HepG2 (cell line): Measurements from ENCODE around the gene COMMD4. TPM values are rescaled to one million over a fixed set of nuclear protein-coding genes. Genes with fewer than 3 reads are reported as not detected.

Source experiments
- ATAC-seq: fragments of 200-7000 bp; cut with Tn5 transposase; 3 replicates; pipeline ENCODE4 v1.9.1; 2020; ENCODE audit warnings: mild to moderate bottlenecking, moderate library complexity
- BruUV-seq: library from RNA; stranded (reverse); fragments of 400-500 nt; replicated peaks from 2 replicates; lab custom pipeline; 2021; lab: Mats Ljungman, UMichigan
- CTCF ChIA-PET: fragments of 300-600 bp; formaldehyde crosslinking; extraction: SDS; loops from one replicate; lab custom pipeline; 2021; ENCODE audit warnings: low total read pairs, inconsistent platforms, low intra/inter-chr PET ratio; lab: Yijun Ruan, JAX
- POLR2A ChIA-PET: fragments of 350-600 bp; sonication (Branson Sonifier 250); formaldehyde crosslinking; loops from one replicate; lab custom pipeline; 2020; ENCODE audit warnings: antibody characterized with exemption, inconsistent platforms; lab: Yijun Ruan, JAX
- DNase-seq: peaks from one replicate; pipeline ENCODE4 v3.0.0-alpha.2; 2015; ENCODE audit warnings: low spot score
- FAIRE-seq: peaks from 3 replicates; lab custom pipeline; 2011; peaks lifted over from hg19 to GRCh38; lab: Jason Lieb, UNC
- H2AFZ ChIP-seq: one replicate; pipeline ENCODE4 v1.6.1; 2011; ENCODE audit warnings: low read length, inconsistent platforms
- H3K27ac ChIP-seq: fragments of 300-600 bp; 3 replicates; pipeline ENCODE4 v1.8.0; 2011; ENCODE audit warnings: mixed run types, mild to moderate bottlenecking, mixed read lengths, low read length, inconsistent platforms; ENCODE audit not compliant: insufficient read depth; ENCODE audit errors: extremely low read length
- H3K27me3 ChIP-seq, 2 experiments: fragments of 200-600 bp in 1 of 2; 2 replicates in 1 of 2; 3 replicates in 1 of 2; pipeline versions ENCODE4 v1.6.0 to v1.8.0; 2011; ENCODE audit warnings: low read length in 2 of 2, mild to moderate bottlenecking in 2 of 2, moderate library complexity in 2 of 2, inconsistent platforms in 1 of 2; ENCODE audit not compliant: insufficient read depth in 2 of 2, control insufficient read depth in 1 of 2
- H3K36me3 ChIP-seq, 2 experiments: fragments of 200-600 bp in 1 of 2; replicated peaks in 1 of 2; 2 replicates in 1 of 2; 3 replicates in 1 of 2; pipeline versions ENCODE4 v1.5.1 to v1.8.0; 2011; ENCODE audit warnings: low read length in 2 of 2, inconsistent platforms in 1 of 2; ENCODE audit not compliant: insufficient read depth in 2 of 2, control insufficient read depth in 1 of 2
- H3K4me1 ChIP-seq: 2 replicates; pipeline ENCODE4 v1.5.1; 2012; ENCODE audit warnings: low read length, inconsistent platforms; ENCODE audit not compliant: insufficient read depth
- H3K4me2 ChIP-seq: 2 replicates; pipeline ENCODE4 v1.6.0; 2011; ENCODE audit warnings: low read depth, low read length, inconsistent platforms
- H3K4me3 ChIP-seq, 3 experiments: fragments of 200-600 bp in 1 of 3; sonication (generic), shearing (Covaris generic) in 1 of 3; replicated peaks in 1 of 3; 2 replicates each; pipeline ENCODE4 v1.5.1; 2011 to 2016; ENCODE audit warnings: low read length in 3 of 3, inconsistent platforms in 2 of 3, low read depth in 2 of 3, mild to moderate bottlenecking in 2 of 3, control low read depth in 1 of 3, mixed read lengths in 1 of 3; ENCODE audit not compliant: insufficient read depth in 1 of 3
- H3K79me2 ChIP-seq: one replicate; pipeline ENCODE4 v1.6.1; 2011; ENCODE audit warnings: low read length, inconsistent platforms; ENCODE audit not compliant: insufficient read depth
- H3K9ac ChIP-seq: 2 replicates; pipeline ENCODE4 v1.6.0; 2011; ENCODE audit warnings: mild to moderate bottlenecking, low read depth, low read length, inconsistent platforms; ENCODE audit not compliant: insufficient read depth
- H3K9me3 ChIP-seq: 2 replicates; pipeline ENCODE4 v1.5.1; 2012; ENCODE audit warnings: mild to moderate bottlenecking, low read length
- H4K20me1 ChIP-seq: 2 replicates; pipeline ENCODE4 v1.6.0; 2011; ENCODE audit warnings: inconsistent platforms, mild to moderate bottlenecking, low read length, moderate library complexity; ENCODE audit not compliant: insufficient read depth
- BRD4 ChIP-seq: sonication (generic); formaldehyde crosslinking; IDR thresholded peaks from 2 replicates; pipeline ENCODE4 v1.4.0; 2020; ENCODE audit warnings: missing genetic modification reagents
- HOXA3 ChIP-seq: sonication (generic); formaldehyde crosslinking; IDR thresholded peaks from 2 replicates; pipeline ENCODE4 v1.5.0; 2020; ENCODE audit warnings: missing genetic modification reagents
- NFE2 ChIP-seq: sonication (generic); formaldehyde crosslinking; IDR thresholded peaks from 2 replicates; pipeline ENCODE4 v1.4.0; 2020; ENCODE audit warnings: missing genetic modification reagents
- SNAPC4 ChIP-seq: sonication (generic); formaldehyde crosslinking; IDR thresholded peaks from 2 replicates; pipeline ENCODE4 v1.4.0; 2020; ENCODE audit warnings: mild to moderate bottlenecking, missing genetic modification reagents
- SP4 ChIP-seq: sonication (generic); formaldehyde crosslinking; IDR thresholded peaks from 2 replicates; pipeline ENCODE4 v1.8.1; 2023; ENCODE audit warnings: mild to moderate bottlenecking, missing genetic modification reagents
- TFE3 ChIP-seq: IDR thresholded peaks from 2 replicates; pipeline ENCODE4 v1.6.1; 2016
- THAP8 ChIP-seq: sonication (generic); formaldehyde crosslinking; IDR thresholded peaks from 2 replicates; pipeline ENCODE4 v1.5.1; 2020; ENCODE audit warnings: missing genetic modification reagents, mild to moderate bottlenecking, borderline replicate concordance
- ZNF136 ChIP-seq: sonication (generic); formaldehyde crosslinking; IDR thresholded peaks from 2 replicates; pipeline ENCODE4 v1.8.1; 2022; ENCODE audit warnings: low read depth, mild to moderate bottlenecking, moderate library complexity, missing genetic modification reagents
- ZNF512B ChIP-seq: sonication (generic); formaldehyde crosslinking; IDR thresholded peaks from 2 replicates; pipeline ENCODE4 v1.5.1; 2020; ENCODE audit warnings: missing genetic modification reagents, mild to moderate bottlenecking, borderline replicate concordance
- WGBS: methylation state at CpG from one replicate; pipeline ENCODE4 v1.1.6; 2017; ENCODE audit warnings: low lambda C conversion rate; 5-methylcytosine and 5-hydroxymethylcytosine counted together
- in situ Hi-C: cut with HindIII; loops from 2 replicates; pipeline ENCODE4 v1.10.0; 2017; ENCODE audit warnings: low pct_unique_long_range_greater_than_20kb; ENCODE audit not compliant: extremely low pct_ligation_motif_present
- intact Hi-C: fragments of 100-400 bp; cut with micrococcal nuclease; formaldehyde crosslinking; loops from one replicate; pipeline ENCODE4 v1.10.0; 2022; ENCODE audit not compliant: unreplicated experiment
- polyA plus RNA-seq, 8 experiments: library from polyadenylated mRNA; depleted of rRNA in 3 of 8; stranded (reverse) in 7 of 8; unstranded in 1 of 8; fragments of >200 nt; fragmentation: Illumina TruSeq in 4 of 8; extraction: Trizol in 4 of 8; gene quantifications; 2 replicates each; pipeline versions ENCODE4 v1.2.1 to v1.2.3, GENCODE V29; 2011 to 2016; ENCODE audit warnings: low read depth in 4 of 8, missing spikeins in 1 of 8, mixed read lengths in 1 of 8; ENCODE audit not compliant: insufficient read depth in 1 of 8
- total RNA-seq, 5 experiments: library from RNA; depleted of rRNA; stranded (reverse); fragments of >200 nt; fragmentation: Illumina TruSeq; extraction: Trizol; gene quantifications; 2 replicates each; pipeline ENCODE4 v1.2.3, GENCODE V29; 2016; ENCODE audit warnings: low read depth in 1 of 5
- TF ChIP-seq, protein P1 (sequence below): sonication (generic); formaldehyde crosslinking; IDR thresholded peaks from 2 replicates; pipeline ENCODE4 v1.5.0; 2020; ENCODE audit warnings: mild to moderate bottlenecking, missing genetic modification reagents

The COMMD4 gene
- total and polyA plus RNA-seq, 2 of the 13 experiments (the other 11 are each of a cell fraction or from before 2014, with no cell fraction given): 45.8 to 89.9 TPM

DNA sequence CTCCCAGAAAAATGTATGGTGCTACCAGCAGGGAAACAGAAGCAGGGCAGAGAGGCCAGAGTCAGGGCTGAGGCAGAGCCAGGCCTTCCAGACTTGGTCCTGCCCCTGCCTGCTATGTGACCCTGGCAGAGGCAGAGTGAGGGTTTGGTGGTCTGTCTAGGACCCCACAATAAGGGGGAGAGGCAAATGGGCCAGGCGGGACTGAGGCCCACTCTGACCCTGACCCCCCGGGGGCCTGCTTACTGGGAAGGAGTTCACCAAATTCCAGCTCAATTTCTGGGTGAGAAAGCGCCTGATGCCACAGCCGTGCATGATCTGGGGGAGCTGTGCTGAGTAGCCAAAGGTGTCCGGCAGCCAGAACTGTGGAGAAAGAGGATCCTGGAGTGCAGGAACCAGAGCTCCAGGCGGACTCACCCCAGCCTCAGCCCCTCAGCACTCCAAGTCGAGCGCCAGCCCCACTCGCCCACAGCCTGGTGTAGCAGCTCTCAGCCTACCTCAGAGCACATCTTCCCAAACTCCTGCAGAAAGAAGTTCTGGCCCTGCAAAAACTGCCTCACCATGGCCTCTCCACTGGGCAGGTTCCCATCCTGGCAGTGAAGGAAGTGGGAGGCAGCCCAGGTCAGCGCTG lies 25.6 kb downstream of the COMMD4 start:
- ChIA-PET POLR2A (interaction anchor here (1.0 kb wide), 1 partner anchor 10 kb away, joined by 4 read pairs; no protein-coding TSS in a partner anchor), CTCF (no interaction called here)
- no peak overlapping the region for H3K4me2 ChIP-seq
- no peak for ATAC-seq
- BruUV-seq: no TSS peak
- H3K9ac ChIP-seq: no peak overlapping the region
- H3K27ac ChIP-seq: no peak overlapping the region
- no peaks in the 10 kb centered on the region for H4K20me1 ChIP-seq
- no peaks in the 10 kb centered on the region for H3K9me3 ChIP-seq
- no peak for FAIRE-seq
- DNase-seq: no peak
- intact Hi-C loops: loop anchor here (10.0 kb wide), 1 partner anchor 323 kb away; no protein-coding TSS in a partner anchor
- H2AFZ ChIP-seq: no peak overlapping the region
- no peaks in the 10 kb centered on the region for H3K79me2 ChIP-seq
- peaks cover 20 to 46% of the 10 kb centered on the region in 2 experiments for H3K36me3 ChIP-seq
- no peaks in the 10 kb centered on the region for H3K27me3 ChIP-seq
- H3K4me1 ChIP-seq: no peaks in the 10 kb centered on the region
- H3K4me3 ChIP-seq: no peak overlapping the region
- in situ Hi-C loops: loop anchor here (10.0 kb wide), 1 partner anchor 283 kb away; the partner anchor contains the start of genes IMP3 and SNX33
- WGBS: 93% methylated on average over 9 of the region's 10 CpGs
- no peak for TF ChIP-seq HOXA3 (CRISPR knock-in tag)
- TF ChIP-seq, protein P1, sequence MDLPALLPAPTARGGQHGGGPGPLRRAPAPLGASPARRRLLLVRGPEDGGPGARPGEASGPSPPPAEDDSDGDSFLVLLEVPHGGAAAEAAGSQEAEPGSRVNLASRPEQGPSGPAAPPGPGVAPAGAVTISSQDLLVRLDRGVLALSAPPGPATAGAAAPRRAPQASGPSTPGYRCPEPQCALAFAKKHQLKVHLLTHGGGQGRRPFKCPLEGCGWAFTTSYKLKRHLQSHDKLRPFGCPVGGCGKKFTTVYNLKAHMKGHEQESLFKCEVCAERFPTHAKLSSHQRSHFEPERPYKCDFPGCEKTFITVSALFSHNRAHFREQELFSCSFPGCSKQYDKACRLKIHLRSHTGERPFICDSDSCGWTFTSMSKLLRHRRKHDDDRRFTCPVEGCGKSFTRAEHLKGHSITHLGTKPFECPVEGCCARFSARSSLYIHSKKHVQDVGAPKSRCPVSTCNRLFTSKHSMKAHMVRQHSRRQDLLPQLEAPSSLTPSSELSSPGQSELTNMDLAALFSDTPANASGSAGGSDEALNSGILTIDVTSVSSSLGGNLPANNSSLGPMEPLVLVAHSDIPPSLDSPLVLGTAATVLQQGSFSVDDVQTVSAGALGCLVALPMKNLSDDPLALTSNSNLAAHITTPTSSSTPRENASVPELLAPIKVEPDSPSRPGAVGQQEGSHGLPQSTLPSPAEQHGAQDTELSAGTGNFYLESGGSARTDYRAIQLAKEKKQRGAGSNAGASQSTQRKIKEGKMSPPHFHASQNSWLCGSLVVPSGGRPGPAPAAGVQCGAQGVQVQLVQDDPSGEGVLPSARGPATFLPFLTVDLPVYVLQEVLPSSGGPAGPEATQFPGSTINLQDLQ: no peak
- no peak for TF ChIP-seq SNAPC4 (CRISPR knock-in tag)
- no peak for TF ChIP-seq ZNF136 (CRISPR knock-in tag)
- TF ChIP-seq NFE2 (CRISPR knock-in tag): no peak
- no peak for TF ChIP-seq ZNF512B (CRISPR knock-in tag)
- TF ChIP-seq BRD4 (CRISPR knock-in tag): no peak
- TF ChIP-seq SP4 (CRISPR knock-in tag): no peak
- TF ChIP-seq THAP8: no peak
- TF ChIP-seq TFE3 (CRISPR knock-in tag): no peak
